SK-N-SH treated with all-trans-retinoic acid at 6 μM for 48 hours (cell line): ENCODE data around the gene CMIP.

Source experiments
- ATAC-seq: fragments of 200-7000 bp; cut with Tn5 transposase; 3 replicates; pipeline ENCODE4 v1.9.1; 2020; ENCODE audit warnings: mild to moderate bottlenecking, moderate library complexity
- ARNTL ChIP-seq: fragments of 450-650 bp; formaldehyde crosslinking; IDR thresholded peaks from 2 replicates; pipeline ENCODE4 v1.5.0; 2020; ENCODE audit warnings: low read depth, mild to moderate bottlenecking, moderate library complexity, borderline replicate concordance
- BACH2 ChIP-seq: fragments of 250-450 bp; sonication (Bioruptor Pico); IDR thresholded peaks from 2 replicates; pipeline ENCODE4 v1.9.0; 2021; ENCODE audit warnings: mild to moderate bottlenecking, borderline replicate concordance
- CSDC2 ChIP-seq: fragments of 250-450 bp; sonication (Bioruptor Pico); IDR thresholded peaks from 2 replicates; pipeline ENCODE4 v1.5.0; 2020; ENCODE audit warnings: mild to moderate bottlenecking, moderate library complexity
- CSRNP3 ChIP-seq: fragments of 250-450 bp; sonication (Bioruptor Pico); IDR thresholded peaks from 2 replicates; pipeline ENCODE4 v1.5.1; 2021; ENCODE audit warnings: mild to moderate bottlenecking, moderate library complexity
- ESRRG ChIP-seq: fragments of 250-450 bp; sonication (Bioruptor Pico); IDR thresholded peaks from 2 replicates; pipeline ENCODE4 v1.6.1; 2021; ENCODE audit warnings: mild to moderate bottlenecking
- GLIS3 ChIP-seq: fragments of 250-450 bp; sonication (Bioruptor Pico); IDR thresholded peaks from 2 replicates; pipeline ENCODE4 v1.5.0; 2020; ENCODE audit warnings: mild to moderate bottlenecking, moderate library complexity
- ISL1 ChIP-seq: fragments of 250-450 bp; sonication (Bioruptor Pico); IDR thresholded peaks from 2 replicates; pipeline ENCODE4 v2.1.2; 2022; ENCODE audit warnings: mild to moderate bottlenecking, moderate library complexity
- OSR1 ChIP-seq: fragments of 250-450 bp; sonication (Bioruptor Pico); IDR thresholded peaks from 2 replicates; pipeline ENCODE4 v1.8.0; 2022; ENCODE audit warnings: moderate library complexity, mild to moderate bottlenecking, inconsistent platforms
- POU6F1 ChIP-seq: fragments of 250-450 bp; sonication (Bioruptor Pico); IDR thresholded peaks from 2 replicates; pipeline ENCODE4 v1.8.0; 2021; ENCODE audit warnings: low read depth, mild to moderate bottlenecking, moderate library complexity, borderline replicate concordance
- PPARA ChIP-seq: fragments of 250-450 bp; sonication (Bioruptor Pico); IDR thresholded peaks from 2 replicates; pipeline ENCODE4 v1.5.0; 2020; ENCODE audit warnings: mild to moderate bottlenecking, borderline replicate concordance
- RARB ChIP-seq: fragments of 250-450 bp; sonication (Bioruptor Pico); IDR thresholded peaks from 2 replicates; pipeline ENCODE4 v1.8.0; 2021; ENCODE audit warnings: mild to moderate bottlenecking, moderate library complexity
- SNAI2 ChIP-seq: fragments of 250-450 bp; sonication (Bioruptor Pico); IDR thresholded peaks from 2 replicates; pipeline ENCODE4 v1.5.0; 2020; ENCODE audit warnings: mild to moderate bottlenecking, moderate library complexity
- TCF4 ChIP-seq: fragments of 250-450 bp; sonication (Bioruptor Pico); IDR thresholded peaks from 2 replicates; pipeline ENCODE4 v1.8.0; 2021; ENCODE audit warnings: mild to moderate bottlenecking, moderate library complexity, borderline replicate concordance
- TSHZ2 ChIP-seq: fragments of 250-450 bp; sonication (Bioruptor Pico); IDR thresholded peaks from 2 replicates; pipeline ENCODE4 v1.5.0; 2020; ENCODE audit warnings: mild to moderate bottlenecking, moderate library complexity
- ZC3H10 ChIP-seq: fragments of 250-450 bp; sonication (Bioruptor Pico); IDR thresholded peaks from 2 replicates; pipeline ENCODE4 v1.5.1; 2021; ENCODE audit warnings: mild to moderate bottlenecking, moderate library complexity
- ZFP3 ChIP-seq: fragments of 250-450 bp; sonication (Bioruptor Pico); IDR thresholded peaks from 2 replicates; pipeline ENCODE4 v1.5.0; 2020; ENCODE audit warnings: mild to moderate bottlenecking, moderate library complexity
- ZFP30 ChIP-seq: fragments of 450-650 bp; formaldehyde crosslinking; IDR thresholded peaks from 2 replicates; pipeline ENCODE4 v1.5.0; 2022; ENCODE audit warnings: mild to moderate bottlenecking, moderate library complexity
- ZNF565 ChIP-seq: fragments of 450-650 bp; formaldehyde crosslinking; conservative IDR thresholded peaks from 2 replicates; pipeline ENCODE4 v1.5.0; 2020; ENCODE audit warnings: low read depth, mild to moderate bottlenecking, moderate library complexity
- ZNF70 ChIP-seq: fragments of 450-650 bp; formaldehyde crosslinking; IDR thresholded peaks from 2 replicates; pipeline ENCODE4 v1.5.0; 2020; ENCODE audit warnings: mild to moderate bottlenecking, moderate library complexity
- ZNF8 ChIP-seq: fragments of 450-650 bp; formaldehyde crosslinking; IDR thresholded peaks from 2 replicates; pipeline ENCODE4 v1.5.0; 2020; ENCODE audit warnings: mild to moderate bottlenecking, moderate library complexity
- TF ChIP-seq, protein P1 (sequence below): fragments of 250-450 bp; sonication (Bioruptor Pico); IDR thresholded peaks from 2 replicates; pipeline ENCODE4 v1.8.0; 2020; ENCODE audit warnings: mild to moderate bottlenecking, moderate library complexity, borderline replicate concordance

The CMIP gene

DNA sequence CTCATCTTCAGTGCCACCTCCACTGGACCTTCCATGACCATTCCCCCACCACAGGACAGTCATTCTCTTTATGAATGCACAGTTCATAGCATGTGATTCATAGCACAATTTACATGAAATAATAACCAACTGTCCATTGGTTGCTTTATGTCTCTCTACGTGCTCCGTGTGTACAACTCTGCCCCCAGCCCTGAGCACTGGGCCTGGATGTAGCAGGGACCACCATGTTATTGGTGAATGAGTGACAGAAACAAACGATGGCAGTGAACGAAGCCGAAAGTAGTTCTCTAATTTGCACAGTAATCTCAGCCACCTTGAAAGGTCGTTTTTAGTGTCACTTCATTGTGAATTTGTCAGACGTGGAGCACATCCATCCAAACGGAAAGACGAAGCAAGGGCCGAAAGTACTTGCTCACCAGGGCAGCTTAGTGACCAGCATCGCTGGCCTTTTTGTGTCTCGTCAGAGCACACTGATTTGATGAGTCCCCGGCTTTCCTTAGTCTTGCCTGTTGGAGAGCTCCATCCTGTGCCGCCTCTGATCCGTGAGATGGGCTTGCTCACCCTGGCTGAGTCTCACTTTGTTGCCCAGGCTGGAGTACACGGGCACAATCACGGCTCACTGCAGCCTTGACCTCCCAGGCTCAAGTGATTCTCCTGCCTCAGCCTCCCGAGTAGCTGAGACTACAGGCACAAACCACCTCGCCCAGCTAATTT lies 95.3 kb downstream of the CMIP start:
- no peak for ATAC-seq
- TF ChIP-seq ISL1 (CRISPR knock-in tag) (no peak), CSRNP3 (no peak), BACH2 (CRISPR knock-in tag) (no peak), RARB (CRISPR knock-in tag) (no peak), POU6F1 (CRISPR knock-in tag) (no peak), ZNF70 (CRISPR knock-in tag) (no peak), ZC3H10 (CRISPR knock-in tag) (no peak), ZNF565 (CRISPR knock-in tag) (no peak), ZFP3 (CRISPR knock-in tag) (no peak), ESRRG (CRISPR knock-in tag) (no peak), ARNTL (CRISPR knock-in tag) (no peak), TCF4 (CRISPR knock-in tag) (no peak), ZNF8 (no peak)

GRCh38 chr16:81541314-81541713 lies 96.7 kb downstream of the CMIP start:
- ATAC-seq = no peak
- TF ChIP-seq ISL1 (CRISPR knock-in tag) (no peak), PPARA (CRISPR knock-in tag) (no peak), POU6F1 (CRISPR knock-in tag) (no peak), SNAI2 (no peak)

DNA sequence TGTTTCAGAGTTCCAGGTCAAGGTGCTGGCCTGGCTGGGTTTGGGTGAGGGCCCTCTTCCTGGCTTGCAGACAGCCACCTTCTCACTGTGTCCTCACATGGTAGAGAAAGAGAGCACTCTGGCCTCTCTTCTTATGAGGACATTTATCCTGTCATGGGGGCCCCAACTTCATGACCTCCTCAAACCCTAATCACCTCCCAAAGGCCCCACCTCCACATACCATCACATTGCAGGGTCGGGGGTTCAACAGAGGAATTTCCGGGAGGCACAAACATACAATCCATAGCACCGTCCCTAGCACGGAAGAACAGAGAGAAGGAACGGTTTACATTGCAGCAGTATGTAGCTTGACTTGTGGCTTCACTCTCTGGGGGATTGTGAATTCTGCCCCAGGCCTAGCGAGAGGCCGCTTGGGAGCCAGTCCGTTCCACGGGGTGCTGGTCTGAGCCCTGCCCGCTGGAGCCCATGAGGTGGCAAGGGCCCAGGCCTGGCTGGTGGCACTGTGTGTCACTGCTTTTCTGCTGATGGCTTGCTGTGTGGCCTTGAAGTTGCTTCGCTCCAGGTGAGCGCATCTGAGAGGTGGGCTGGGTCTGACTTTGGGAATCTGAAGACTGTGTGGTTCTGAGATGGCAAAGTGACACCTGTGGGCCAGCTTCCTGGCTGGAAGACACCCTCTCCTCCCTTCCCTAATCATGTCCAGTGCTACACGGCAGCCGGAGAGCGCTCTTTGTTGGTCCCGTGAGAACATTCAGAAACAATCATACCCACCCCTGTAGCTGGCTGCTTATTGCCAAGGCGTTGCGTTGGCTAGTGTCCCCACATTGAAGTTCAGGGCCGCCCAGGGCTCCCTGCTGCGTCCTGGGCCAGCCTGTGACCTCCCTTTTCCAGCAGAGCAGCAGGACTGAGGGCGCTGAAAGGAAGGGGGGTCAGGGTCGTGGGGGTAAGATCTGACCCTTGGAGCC lies 98.3 kb downstream of the CMIP start:
- no peak for ATAC-seq

More for the DNA sequence above, 98.3 kb downstream of the CMIP start:
- TF ChIP-seq CSRNP3 = no peak
- no peak for TF ChIP-seq ZNF8
- no peak for TF ChIP-seq ZC3H10 (CRISPR knock-in tag)
- TF ChIP-seq TCF4 (CRISPR knock-in tag) = no peak
- no peak for TF ChIP-seq ZNF565 (CRISPR knock-in tag)
- no peak for TF ChIP-seq ZFP3 (CRISPR knock-in tag)
- TF ChIP-seq GLIS3 (CRISPR knock-in tag) = no peak
- no peak for TF ChIP-seq ZFP30 (CRISPR knock-in tag)
- TF ChIP-seq ESRRG (CRISPR knock-in tag) = no peak
- no peak for TF ChIP-seq PPARA (CRISPR knock-in tag)
- TF ChIP-seq CSDC2 (CRISPR knock-in tag) = no peak
- no peak for TF ChIP-seq TSHZ2 (CRISPR knock-in tag)
- TF ChIP-seq OSR1 (CRISPR knock-in tag) = no peak
- TF ChIP-seq ZNF70 (CRISPR knock-in tag) = no peak
- no peak for TF ChIP-seq RARB (CRISPR knock-in tag)
- TF ChIP-seq ARNTL (CRISPR knock-in tag) = no peak
- TF ChIP-seq ISL1 (CRISPR knock-in tag) = no peak
- TF ChIP-seq, protein P1, sequence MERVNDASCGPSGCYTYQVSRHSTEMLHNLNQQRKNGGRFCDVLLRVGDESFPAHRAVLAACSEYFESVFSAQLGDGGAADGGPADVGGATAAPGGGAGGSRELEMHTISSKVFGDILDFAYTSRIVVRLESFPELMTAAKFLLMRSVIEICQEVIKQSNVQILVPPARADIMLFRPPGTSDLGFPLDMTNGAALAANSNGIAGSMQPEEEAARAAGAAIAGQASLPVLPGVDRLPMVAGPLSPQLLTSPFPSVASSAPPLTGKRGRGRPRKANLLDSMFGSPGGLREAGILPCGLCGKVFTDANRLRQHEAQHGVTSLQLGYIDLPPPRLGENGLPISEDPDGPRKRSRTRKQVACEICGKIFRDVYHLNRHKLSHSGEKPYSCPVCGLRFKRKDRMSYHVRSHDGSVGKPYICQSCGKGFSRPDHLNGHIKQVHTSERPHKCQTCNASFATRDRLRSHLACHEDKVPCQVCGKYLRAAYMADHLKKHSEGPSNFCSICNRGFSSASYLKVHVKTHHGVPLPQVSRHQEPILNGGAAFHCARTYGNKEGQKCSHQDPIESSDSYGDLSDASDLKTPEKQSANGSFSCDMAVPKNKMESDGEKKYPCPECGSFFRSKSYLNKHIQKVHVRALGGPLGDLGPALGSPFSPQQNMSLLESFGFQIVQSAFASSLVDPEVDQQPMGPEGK (CRISPR knock-in tag) = no peak
